ENCODE measurements around the gene MTRF1. TPM values are rescaled to one million over a fixed set of nuclear protein-coding genes. Genes with fewer than 3 reads are reported as not detected.
"Not testable (repeated sequence)": the region's sequence is repeated elsewhere in the genome, so short reads cannot be mapped to it uniquely, and the experiment has no call there.

The MTRF1 gene
- total RNA-seq, 2 donors from 2014 or later = 10.8 to 22.2 TPM

GRCh38 chr13:41182231-41182630 lies 81.1 kb downstream of the MTRF1 start:
- TF ChIP-seq POLR2A (IDR thresholded peaks at IDR 0.05) = no peak
- TF ChIP-seq POLR2AphosphoS5 (IDR thresholded peaks at IDR 0.05) = no peak
- no peak for TF ChIP-seq CTCF (IDR thresholded peaks at IDR 0.05)
- no peak for DNase-seq (ENCODE audit: low spot score)

GRCh38 chr13:41179593-41180250 lies 83.7 kb downstream of the MTRF1 start:
- no peaks in the 10 kb centered on the region for H3K4me1 ChIP-seq (replicated peaks)
- intact Hi-C loops (cut with DNase I) = no loop called here
- H3K9me3 ChIP-seq = no peaks in the 10 kb centered on the region
- H3K36me3 ChIP-seq = no peaks in the 10 kb centered on the region
- WGBS = 77% methylated on average over 4 of the region's 4 CpGs
- DNase-seq (ENCODE audit: low spot score) = no peak
- no peaks in the 10 kb centered on the region for H3K27me3 ChIP-seq (replicated peaks; ENCODE audit: insufficient read depth)
- H3K27ac ChIP-seq = no peak overlapping the region
- TF ChIP-seq CTCF (IDR thresholded peaks at IDR 0.05) (no peak), POLR2AphosphoS5 (IDR thresholded peaks at IDR 0.05) (no peak), POLR2A (IDR thresholded peaks at IDR 0.05) (no peak)
- no peak overlapping the region for H3K4me3 ChIP-seq

More at GRCh38 chr13:41182231-41182630, 81.1 kb downstream of the MTRF1 start:
- Histone ChIP-seq H3K27me3 (replicated peaks; ENCODE audit: insufficient read depth) (no peaks in the 10 kb centered on the region), H3K27ac (no peak overlapping the region), H3K36me3 (no peaks in the 10 kb centered on the region), H3K4me1 (replicated peaks) (no peaks in the 10 kb centered on the region), H3K9me3 (no peaks in the 10 kb centered on the region), H3K4me3 (no peak overlapping the region)
- intact Hi-C loops (cut with DNase I) = no loop called here

DNA sequence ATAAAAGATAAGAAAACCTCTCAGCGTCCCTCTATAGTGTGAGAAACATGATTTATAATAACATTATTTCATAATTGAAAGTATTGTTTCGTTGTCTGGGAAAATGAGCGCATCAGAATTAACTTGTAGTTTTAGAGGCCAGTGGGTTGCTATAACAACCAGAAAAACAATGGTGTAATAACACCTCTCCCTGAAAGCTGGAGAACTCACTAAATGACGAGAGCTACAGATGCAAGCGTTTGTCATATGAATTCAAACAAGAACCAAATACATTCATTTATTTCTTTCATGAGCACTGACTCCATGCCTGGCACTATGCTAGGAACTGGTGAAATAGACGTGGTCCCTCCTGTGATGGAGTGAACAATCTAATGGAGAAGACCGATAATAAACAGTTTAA lies 85.3 kb downstream of the MTRF1 start:
- Histone ChIP-seq H3K36me3 (no peaks in the 10 kb centered on the region), H3K4me3 (no peak overlapping the region), H3K4me1 (replicated peaks) (no peaks in the 10 kb centered on the region), H3K27ac (no peak overlapping the region), H3K9me3 (no peaks in the 10 kb centered on the region), H3K27me3 (replicated peaks; ENCODE audit: insufficient read depth) (no peaks in the 10 kb centered on the region)
- 88% methylated on average over 7 of the region's 7 CpGs for WGBS
- no peak for DNase-seq (ENCODE audit: low spot score)
- TF ChIP-seq CTCF (IDR thresholded peaks at IDR 0.05) = no peak
- no peak for TF ChIP-seq POLR2AphosphoS5 (IDR thresholded peaks at IDR 0.05)
- no peak for TF ChIP-seq POLR2A (IDR thresholded peaks at IDR 0.05)
- intact Hi-C loops (cut with DNase I) = no loop called here

DNA sequence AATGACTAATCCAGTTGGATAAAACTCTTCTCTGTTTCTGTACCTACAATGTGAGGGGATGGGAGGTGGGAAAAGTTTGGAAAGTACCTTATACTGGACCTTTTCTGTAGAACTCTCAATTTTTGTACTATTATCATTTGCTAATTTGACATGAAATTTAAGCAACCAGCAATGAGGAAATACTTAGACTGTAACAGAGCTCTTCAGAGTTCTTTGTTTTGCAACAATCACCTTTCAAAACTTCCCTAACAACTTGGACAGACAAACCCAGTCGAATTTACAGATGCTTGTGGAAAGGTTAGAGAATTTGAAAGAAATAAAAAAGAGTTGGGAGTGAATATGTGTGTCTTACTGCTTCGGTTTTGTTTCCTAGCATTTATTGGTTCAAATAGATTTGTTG lies 85.8 kb downstream of the MTRF1 start:
- no peaks in the 10 kb centered on the region for H3K4me1 ChIP-seq (replicated peaks)
- no peaks in the 10 kb centered on the region for H3K36me3 ChIP-seq
- WGBS = 40% methylated on average over 2 of the region's 2 CpGs
- H3K27me3 ChIP-seq (replicated peaks; ENCODE audit: insufficient read depth) = no peaks in the 10 kb centered on the region
- intact Hi-C loops (cut with DNase I) = no loop called here
- no peak overlapping the region for H3K27ac ChIP-seq
- no peaks in the 10 kb centered on the region for H3K9me3 ChIP-seq
- no peak overlapping the region for H3K4me3 ChIP-seq
- no peak for DNase-seq (ENCODE audit: low spot score)
- TF ChIP-seq POLR2A (IDR thresholded peaks at IDR 0.05) (no peak), CTCF (IDR thresholded peaks at IDR 0.05) (no peak), POLR2AphosphoS5 (IDR thresholded peaks at IDR 0.05) (no peak)

DNA sequence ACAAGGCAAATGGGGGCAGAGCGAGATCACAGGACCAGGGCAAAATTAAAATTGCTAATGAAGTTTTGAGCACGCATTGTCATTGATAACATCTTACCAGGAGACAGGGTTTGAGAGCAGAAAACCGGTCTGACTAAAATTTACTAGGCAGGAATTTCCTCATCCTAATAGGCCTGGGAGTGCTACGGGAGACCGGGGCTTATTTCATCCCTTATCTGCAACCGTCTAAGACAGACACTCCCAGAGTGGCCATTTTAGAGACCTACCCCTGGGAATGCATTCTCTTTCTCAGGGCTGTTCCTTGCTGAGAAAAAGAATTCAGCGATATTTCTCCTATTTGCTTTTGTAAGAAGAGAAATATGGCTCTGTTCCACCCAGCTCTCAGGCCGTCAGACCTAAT lies 87.8 kb downstream of the MTRF1 start:
- WGBS = 87% methylated on average over 8 of the region's 8 CpGs
- H3K27ac ChIP-seq; H3K4me1 ChIP-seq (replicated peaks); H3K36me3 ChIP-seq; DNase-seq (ENCODE audit: low spot score); H3K9me3 ChIP-seq; intact Hi-C loops (cut with DNase I); H3K27me3 ChIP-seq (replicated peaks; ENCODE audit: insufficient read depth); H3K4me3 ChIP-seq: not testable (repeated sequence)

Other genes starting within 250 kb of the MTRF1 start
- gene ELF1, start 244.3 kb downstream of the MTRF1 start, total RNA-seq = 100 to 1,000 TPM; 108 to 123 TPM
- gene WBP4, start 202.1 kb downstream of the MTRF1 start, total RNA-seq = 10 to 100 TPM; 13.3 to 14.1 TPM
- gene KBTBD6, start 130.8 kb downstream of the MTRF1 start, total RNA-seq = 10 to 100 TPM; 10.2 to 10.6 TPM
- 10 to 100 TPM; 10.5 to 13.2 TPM for gene KBTBD7, start 69.0 kb downstream of the MTRF1 start, total RNA-seq
- 10 to 100 TPM; 17.6 to 19.9 TPM for gene NAA16, start 47.7 kb upstream of the MTRF1 start, total RNA-seq
- gene RGCC, start 194.0 kb upstream of the MTRF1 start, total RNA-seq = 100 to 1,000 TPM in 1 of 2 donors, 10 to 100 TPM in 1; 87.0 to 140 TPM

Data from prostate gland (tissue), 2 donors.